HK-2 (cell line): ENCODE measurements around the gene SLC16A10.

ENCODE experiments used
- DNase-seq: peaks from one replicate; pipeline ENCODE4 v3.0.0-alpha.2; 2018; ENCODE audit not compliant: unreplicated experiment

SLC16A10 gene

DNA sequence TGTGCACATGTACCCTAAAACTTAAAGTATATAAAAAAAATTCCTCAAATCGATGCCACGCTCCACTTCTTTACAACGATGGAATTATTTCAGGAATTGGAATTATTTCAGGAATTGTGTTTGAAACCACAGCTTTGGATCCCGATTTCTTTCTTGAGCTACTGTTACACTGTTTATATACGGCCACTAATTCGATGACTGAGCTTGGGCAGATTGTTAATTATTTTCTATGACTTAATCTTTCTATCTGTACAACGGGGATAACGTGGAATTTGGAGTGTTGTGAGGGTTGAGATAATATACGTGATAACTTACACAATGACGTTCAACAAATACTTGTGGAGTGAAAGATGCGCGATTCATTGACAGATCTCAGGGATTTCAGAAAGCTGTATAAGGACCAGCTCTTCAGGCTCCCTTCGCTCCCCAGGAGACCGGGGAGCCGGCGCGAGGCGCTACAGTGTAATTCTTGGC is 171.3 kb downstream of the SLC16A10 start:
- DNase-seq: no peak

DNA sequence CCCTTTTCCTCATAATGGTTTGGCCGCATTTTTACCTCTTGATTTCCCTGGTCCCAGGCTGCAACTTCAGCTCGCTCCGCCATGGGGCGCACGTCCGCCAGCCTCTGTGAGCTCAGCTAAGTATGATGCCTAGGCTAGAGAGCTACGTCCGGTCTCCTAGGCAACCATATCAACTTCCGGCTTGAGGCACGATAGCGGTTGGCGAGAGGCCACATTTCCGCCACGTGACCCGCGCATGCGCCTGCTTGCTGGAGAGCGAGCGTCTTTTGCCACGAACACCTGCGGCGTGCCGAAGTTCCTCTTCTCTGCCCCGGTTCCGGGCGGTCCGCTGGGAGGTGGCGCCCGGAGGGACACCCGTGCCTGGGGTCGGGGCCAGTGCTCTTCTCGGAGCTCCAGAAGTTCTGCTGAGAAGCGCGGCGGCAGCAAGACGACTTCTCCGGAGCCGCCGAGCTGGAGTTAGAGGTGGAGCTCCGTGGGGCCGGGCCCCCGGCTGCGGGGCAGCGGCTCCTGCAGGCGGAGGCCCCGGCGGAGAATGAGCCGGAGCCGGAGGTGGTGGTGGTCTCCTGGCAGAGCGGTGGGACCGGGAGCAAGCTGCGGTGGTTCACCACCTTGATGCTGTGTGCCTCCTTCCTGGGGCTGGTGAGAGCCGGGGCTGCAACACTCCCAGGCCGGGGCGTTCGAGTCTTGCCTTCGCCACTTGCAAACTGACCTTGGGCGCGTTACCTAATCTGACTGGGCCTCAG is 172.0 kb downstream of the SLC16A10 start:
- peak; percentile 98 for DNase-seq

DNA sequence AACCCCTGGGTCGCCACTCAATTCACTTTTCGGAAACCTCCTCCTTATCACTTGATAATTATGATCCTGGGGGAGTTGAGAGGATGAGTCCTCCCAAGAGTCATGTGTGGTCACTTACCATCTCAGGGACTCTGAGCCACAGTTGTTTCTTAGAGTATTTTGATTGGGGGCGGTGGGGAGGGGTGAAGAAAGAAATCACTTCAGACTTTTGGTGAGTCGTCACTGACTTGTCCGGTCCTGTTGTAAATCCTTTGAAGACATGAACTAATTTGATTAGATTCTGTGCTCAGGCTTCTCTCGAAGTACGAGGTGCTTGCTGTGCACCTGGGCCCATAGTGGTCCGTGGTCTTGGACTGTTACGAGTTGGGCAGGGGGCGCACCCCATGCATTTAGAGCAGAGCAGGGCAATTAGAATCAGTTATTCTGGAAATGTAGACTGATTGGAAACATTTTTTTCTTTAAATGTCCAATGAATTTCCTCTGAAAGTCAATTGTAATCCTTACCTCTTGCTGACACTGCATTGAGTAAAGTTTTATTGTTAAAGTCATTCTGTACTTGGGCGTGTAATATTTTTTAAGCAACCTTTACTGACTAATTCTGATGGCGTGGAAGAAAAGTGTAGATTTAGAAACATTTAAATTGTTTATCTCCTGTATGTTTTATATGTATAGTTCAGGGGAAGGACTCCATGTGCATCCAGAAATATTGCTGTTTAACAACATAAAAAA is 173.4 kb downstream of the SLC16A10 start:
- DNase-seq: no peak

DNA sequence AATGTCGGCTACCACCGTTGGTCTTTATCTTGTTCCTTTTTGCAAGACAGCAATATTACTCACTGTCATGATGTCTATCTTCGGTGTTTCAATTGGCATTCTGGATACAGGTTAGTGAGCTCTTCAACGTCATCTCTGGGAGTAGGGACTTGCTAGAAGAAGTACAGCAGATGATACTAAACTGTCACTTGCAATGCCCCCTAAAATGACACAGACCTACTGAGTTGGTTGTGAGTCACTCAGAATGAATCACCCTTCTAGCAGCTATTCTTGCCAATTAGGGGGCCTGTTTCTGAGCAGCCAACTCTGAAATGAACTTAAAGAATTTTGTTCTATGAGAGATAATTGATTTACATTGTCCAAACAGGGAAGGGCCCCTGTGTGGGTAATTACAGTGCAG is 176.5 kb downstream of the SLC16A10 start:
- DNase-seq: no peak

DNA sequence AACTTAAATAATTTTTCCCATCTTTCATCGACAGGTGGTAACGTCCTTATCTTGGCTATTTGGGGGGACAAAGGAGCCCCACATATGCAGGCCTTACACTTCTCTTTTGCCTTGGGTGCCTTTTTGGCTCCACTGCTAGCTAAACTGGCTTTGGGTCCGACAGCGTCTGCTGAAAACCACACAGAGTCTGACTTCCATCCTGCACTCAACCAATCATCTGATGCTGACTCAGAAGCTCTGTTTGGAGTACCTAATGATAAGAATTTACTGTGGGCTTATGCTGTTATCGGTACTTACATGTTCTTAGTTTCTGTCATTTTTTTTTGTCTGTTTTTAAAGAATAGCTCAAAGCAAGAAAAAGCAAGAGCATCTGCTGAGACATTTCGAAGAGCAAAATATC is 178.5 kb downstream of the SLC16A10 start:
- no peak for DNase-seq

DNA sequence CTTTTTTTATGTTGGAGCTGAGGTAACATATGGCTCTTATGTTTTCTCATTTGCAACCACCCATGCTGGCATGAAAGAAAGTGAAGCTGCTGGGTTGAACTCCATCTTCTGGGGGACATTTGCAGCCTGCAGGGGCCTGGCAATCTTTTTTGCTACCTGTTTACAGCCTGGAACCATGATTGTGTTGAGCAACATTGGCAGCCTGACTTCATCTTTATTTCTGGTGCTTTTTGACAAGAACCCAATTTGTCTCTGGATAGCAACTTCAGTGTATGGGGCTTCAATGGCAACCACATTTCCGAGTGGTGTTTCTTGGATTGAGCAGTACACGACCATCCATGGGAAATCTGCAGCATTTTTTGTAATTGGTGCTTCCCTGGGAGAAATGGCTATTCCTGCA is 179.0 kb downstream of the SLC16A10 start:
- no peak for DNase-seq

DNA sequence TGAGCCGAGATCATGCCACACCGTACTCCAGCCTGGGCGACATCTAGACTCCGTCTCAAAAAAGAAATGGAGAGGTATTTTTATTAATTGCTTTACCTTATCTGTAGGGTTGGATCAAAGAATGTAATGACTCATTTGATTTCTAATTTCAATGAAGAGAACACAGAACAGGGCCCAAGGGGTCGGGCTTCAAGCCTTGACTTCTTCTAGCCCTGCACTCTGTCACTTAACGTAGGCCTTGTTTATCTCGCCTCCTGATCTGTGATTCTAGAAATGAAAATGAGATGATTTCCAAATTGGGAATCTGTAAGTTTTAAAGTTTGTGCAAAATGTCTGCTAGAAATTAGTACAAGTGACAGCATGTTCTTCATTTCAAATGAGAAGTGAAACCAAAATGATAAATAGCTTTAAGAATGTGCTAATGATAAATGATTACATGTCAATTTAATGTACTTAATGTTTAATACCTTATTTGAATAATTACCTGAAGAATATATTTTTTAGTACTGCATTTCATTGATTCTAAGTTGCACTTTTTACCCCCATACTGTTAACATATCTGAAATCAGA is 180.5 kb downstream of the SLC16A10 start:
- DNase-seq: no peak

DNA sequence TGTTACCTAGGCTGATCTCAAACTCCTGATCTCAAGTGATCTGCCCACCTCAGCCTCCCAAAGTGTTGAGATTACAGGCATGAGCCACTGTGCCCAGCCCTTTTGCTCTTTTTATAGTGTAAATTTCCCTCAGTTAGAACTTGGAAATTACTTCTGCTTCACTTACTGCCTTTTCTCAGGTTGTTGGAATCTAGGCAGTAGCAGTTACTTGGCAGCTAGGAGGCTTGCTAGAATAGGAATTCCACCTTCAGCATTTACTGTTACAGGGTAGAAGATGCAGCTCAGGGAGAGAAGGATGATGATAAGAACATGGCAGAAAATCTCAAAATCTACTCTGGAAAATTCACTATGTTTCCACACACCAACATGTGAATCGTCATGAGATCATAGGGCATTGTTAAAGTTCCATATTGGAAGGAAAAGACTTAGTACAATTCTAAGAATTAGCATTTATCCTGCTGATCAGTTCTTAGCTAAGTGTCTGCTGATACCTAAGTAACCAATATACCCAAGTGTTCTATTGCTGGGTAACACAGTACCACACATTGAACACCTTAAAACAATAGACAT is 182.2 kb downstream of the SLC16A10 start:
- no peak for DNase-seq

DNA sequence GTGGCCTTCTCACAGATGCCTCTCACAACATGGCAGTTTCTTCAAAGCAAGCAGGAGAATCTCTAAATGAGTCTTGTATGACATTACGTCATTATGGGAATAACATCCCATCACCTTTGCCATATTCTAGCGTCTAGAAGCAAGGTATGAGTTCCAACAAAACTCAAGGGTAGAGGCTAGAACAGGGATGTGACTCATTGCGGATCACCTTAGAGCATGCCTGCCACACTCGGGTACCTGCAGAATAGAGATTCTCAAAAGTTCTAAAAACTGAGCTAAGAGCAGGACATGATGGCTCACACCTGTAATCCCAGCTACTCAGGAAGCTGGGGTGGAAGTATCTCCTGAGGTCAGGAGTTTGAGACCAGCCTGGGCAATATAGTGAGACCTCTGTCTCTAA is 182.8 kb downstream of the SLC16A10 start:
- DNase-seq: no peak

DNA sequence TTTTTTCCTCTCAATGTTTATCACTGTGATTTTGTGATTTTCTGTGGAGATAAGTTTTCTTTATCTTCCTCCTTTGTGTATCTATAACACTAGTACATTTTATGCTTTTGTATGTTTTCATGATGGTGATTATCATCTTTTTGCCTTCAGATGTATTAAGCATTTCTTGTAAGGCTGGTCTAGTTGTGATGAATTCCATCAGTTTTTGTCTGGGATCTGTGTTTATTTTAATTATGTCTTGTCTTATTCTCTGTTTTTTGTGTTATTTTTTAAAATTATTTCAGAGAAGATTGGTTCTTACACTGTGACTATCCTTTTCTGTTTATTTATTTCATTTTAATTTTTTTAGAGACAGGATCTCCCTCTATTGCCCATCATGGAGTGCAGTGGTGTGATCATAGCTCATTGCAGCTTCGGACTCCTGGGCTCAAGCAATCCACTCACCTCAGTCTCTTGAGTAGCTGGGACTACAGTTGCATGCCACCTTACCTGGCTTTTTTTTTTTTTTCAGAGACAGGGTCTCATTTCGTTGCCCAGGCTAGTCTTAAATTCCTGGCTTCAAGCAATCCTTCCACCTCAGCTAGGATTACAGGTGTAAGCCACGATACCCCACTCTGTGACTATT is 187.4 kb downstream of the SLC16A10 start:
- DNase-seq: no peak

DNA sequence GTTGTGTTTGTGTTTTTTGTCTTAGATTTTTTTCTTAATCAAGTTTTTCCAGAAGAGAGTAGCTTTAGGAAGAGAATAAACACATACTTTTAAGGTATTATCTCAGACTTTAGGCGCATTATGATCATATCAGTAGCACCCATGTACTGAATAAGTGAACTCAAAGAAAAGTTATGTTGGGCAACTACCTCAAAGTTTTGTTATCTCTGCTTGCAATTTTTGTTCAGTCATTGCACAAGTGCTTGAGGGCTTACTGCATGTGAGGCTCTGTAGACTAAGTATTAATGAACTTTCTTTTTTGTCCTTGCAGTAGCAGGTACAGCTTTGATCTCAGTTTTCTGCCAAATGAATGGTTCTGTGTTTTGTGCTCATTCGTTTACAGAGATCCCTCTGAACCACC is 189.0 kb downstream of the SLC16A10 start:
- no peak for DNase-seq

DNA sequence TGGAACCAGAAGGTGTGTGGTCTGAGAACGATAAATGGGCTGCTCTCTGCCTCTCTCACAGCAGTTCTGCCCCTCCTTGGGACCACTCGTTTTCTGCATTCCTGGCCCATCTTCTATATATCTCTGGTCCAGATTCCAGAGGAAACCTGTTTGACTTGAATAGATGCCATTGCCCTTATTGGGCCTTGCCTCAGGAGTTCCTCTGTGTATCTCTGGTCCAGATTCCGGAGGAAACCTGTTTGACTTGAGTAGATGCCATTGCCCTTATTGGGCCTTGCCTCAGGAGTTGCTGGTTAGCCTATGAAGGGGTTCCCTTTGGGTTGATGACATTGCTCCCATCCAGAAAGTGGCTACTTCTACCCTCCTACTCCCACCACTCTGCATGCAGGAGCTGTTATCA is 189.4 kb downstream of the SLC16A10 start:
- DNase-seq: no peak

DNA sequence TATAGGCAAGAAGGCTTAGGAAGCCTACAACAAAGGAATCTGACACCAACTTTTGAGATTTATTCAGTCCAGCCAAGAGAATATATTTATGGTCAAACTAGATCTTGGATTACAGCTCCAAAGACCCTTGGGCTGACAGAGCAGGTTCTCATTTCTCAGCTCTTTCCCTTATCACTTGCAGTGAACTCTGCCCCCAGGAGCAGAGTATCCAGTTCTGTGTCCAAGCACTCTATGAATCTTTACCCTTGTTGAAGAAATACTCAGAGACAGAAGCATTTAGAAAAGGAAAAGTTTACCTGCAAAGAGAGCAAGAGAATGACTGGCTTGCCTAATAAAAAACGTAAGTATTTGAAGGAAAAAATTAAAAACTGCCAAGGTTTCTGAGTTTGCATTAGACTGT is 190.5 kb downstream of the SLC16A10 start:
- DNase-seq: no peak

DNA sequence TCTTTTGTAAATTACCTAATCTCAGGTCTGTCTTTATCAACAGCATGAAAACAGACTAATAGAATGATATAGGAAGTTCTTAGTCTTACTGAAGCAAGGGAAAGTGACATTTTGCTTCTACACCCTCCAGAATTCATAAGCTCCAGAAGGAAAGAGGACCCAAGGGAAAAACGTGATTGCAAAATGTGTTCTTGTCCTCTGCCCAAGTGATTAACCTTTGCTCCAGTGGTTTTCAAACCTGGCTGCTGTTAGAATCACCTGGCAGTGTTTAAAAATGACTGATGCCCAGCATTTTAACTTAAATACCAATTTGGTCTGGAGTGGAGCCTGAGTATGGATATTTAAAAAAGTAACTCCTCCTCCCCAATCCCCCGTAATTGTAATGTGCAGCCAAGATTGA is 191.4 kb downstream of the SLC16A10 start:
- no peak for DNase-seq

DNA sequence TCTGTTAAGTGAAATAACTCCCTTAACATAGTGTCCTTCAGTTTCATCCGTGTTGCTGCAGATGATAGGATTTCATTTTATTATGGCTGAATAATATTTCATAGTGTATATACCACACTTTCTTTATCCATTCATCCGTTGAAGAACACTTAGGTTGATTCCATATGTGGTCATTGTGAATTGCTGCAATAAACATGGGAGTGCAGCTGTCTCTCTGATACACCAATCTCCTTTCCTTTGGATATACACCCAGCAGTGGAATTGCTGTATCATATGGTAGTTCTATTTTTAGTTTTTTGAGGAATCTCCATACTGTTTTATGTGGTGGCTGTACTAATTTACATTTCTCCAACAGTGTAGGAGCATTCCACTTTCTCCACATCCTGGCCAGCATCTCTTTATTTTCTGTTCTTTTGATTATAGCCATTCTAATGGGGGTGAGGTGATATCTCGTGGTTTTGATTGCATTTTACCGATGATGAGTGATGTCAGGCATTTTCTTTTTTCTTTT is 193.2 kb downstream of the SLC16A10 start:
- DNase-seq: no peak
